GM23338 (cell line): ENCODE measurements around the gene DOK7. TPM values are rescaled to one million over a fixed set of nuclear protein-coding genes. Genes with fewer than 3 reads are reported as not detected.

Source experiments
- ATAC-seq: fragments of 200-7000 bp; cut with Tn5 transposase; 3 replicates; pipeline ENCODE4 v1.9.1; 2020
- DNase-seq: peaks from one replicate; pipeline ENCODE4 v3.0.0-alpha.2; 2015; ENCODE audit warnings: low spot score
- H2AFZ ChIP-seq: fragments of 200-600 bp; sonication (generic); 2 replicates; pipeline ENCODE4 v1.8.0; 2016; ENCODE audit warnings: antibody characterized with exemption, mild to moderate bottlenecking, moderate library complexity
- H3F3A ChIP-seq: fragments of 200-600 bp; sonication (generic); replicated peaks from 2 replicates; pipeline ENCODE4 v1.8.0; 2017; ENCODE audit warnings: antibody characterized with exemption, mixed run types, low read depth
- H3K27ac ChIP-seq: fragments of 200-600 bp; sonication (generic); 2 replicates; pipeline ENCODE4 v1.6.1; 2016; ENCODE audit warnings: low read depth
- H3K27me3 ChIP-seq: fragments of 200-600 bp; sonication (generic); 2 replicates; pipeline ENCODE4 v1.8.0; 2016; ENCODE audit warnings: mild to moderate bottlenecking, mixed run types, moderate library complexity; ENCODE audit not compliant: insufficient read depth
- H3K36me3 ChIP-seq: fragments of 200-600 bp; sonication (generic); 2 replicates; pipeline ENCODE4 v1.8.0; 2016; ENCODE audit warnings: mild to moderate bottlenecking; ENCODE audit not compliant: insufficient read depth
- H3K4me1 ChIP-seq: fragments of 200-600 bp; sonication (generic); 2 replicates; pipeline ENCODE4 v1.8.0; 2016; ENCODE audit warnings: mild to moderate bottlenecking, moderate library complexity; ENCODE audit not compliant: insufficient read depth
- H3K4me2 ChIP-seq: fragments of 200-600 bp; sonication (generic); 2 replicates; pipeline ENCODE4 v1.7.1; 2017; ENCODE audit warnings: mixed run types
- H3K4me3 ChIP-seq: fragments of 200-600 bp; sonication (generic); 2 replicates; pipeline ENCODE4 v1.6.1; 2016; ENCODE audit warnings: mixed run types
- H3K79me2 ChIP-seq: fragments of 200-600 bp; sonication (generic); replicated peaks from 2 replicates; pipeline ENCODE4 v1.8.0; 2017; ENCODE audit warnings: mild to moderate bottlenecking; ENCODE audit not compliant: insufficient read depth
- H3K9me2 ChIP-seq: fragments of 200-600 bp; sonication (generic); 2 replicates; pipeline ENCODE4 v1.8.0; 2017; ENCODE audit not compliant: insufficient read depth
- H4K20me1 ChIP-seq: fragments of 200-600 bp; sonication (generic); replicated peaks from 2 replicates; pipeline ENCODE4 v1.8.0; 2017; ENCODE audit warnings: mild to moderate bottlenecking; ENCODE audit not compliant: insufficient read depth
- H3K27ac Mint-ChIP-seq: 2 replicates; pipeline ENCODE4 v1.8.0; 2020; ENCODE audit warnings: inconsistent platforms, mild to moderate bottlenecking, moderate library complexity, mixed read lengths
- H3K27me3 Mint-ChIP-seq: 3 replicates; pipeline ENCODE4 v1.8.0; 2022; ENCODE audit warnings: low read depth, mild to moderate bottlenecking, moderate library complexity, mixed read lengths, inconsistent platforms; ENCODE audit not compliant: insufficient read depth, poor library complexity
- H3K36me3 Mint-ChIP-seq: 3 replicates; pipeline ENCODE4 v1.8.0; 2021; ENCODE audit warnings: low read depth, mild to moderate bottlenecking, inconsistent platforms, moderate library complexity, mixed read lengths
- H3K4me1 Mint-ChIP-seq: 3 replicates; pipeline ENCODE4 v1.8.0; 2020; ENCODE audit warnings: mild to moderate bottlenecking, inconsistent platforms, mixed read lengths
- H3K4me3 Mint-ChIP-seq: 3 replicates; pipeline ENCODE4 v1.8.0; 2021; ENCODE audit warnings: moderate library complexity, mild to moderate bottlenecking, inconsistent platforms, mixed read lengths
- H3K9me3 Mint-ChIP-seq: 3 replicates; pipeline ENCODE4 v1.8.0; 2020; ENCODE audit warnings: moderate library complexity, mild to moderate bottlenecking, inconsistent platforms, mixed read lengths
- CREB1 ChIP-seq: fragments of 250-450 bp; sonication (Bioruptor Pico); IDR thresholded peaks from 2 replicates; pipeline ENCODE4 v1.5.0; 2020; ENCODE audit warnings: low read depth, mild to moderate bottlenecking, moderate library complexity
- CTCF ChIP-seq, 2 experiments: fragments of 200-600 bp in 1 of 2; sonication (generic) in 1 of 2; conservative IDR thresholded peaks; 2 replicates each; pipeline versions ENCODE4 v1.5.1 to v1.6.1; 2016 to 2017; ENCODE audit warnings: antibody characterized with exemption in 2 of 2, low read depth in 2 of 2, mild to moderate bottlenecking in 2 of 2, moderate library complexity in 1 of 2
- ETS1 ChIP-seq: IDR thresholded peaks from 2 replicates; pipeline ENCODE4 v1.6.1; 2016; ENCODE audit warnings: antibody characterized with exemption
- EZH2 ChIP-seq: fragments of 200-600 bp; sonication (generic); IDR thresholded peaks from one replicate; pipeline ENCODE4 v1.8.0; 2017; ENCODE audit warnings: antibody characterized with exemption, mild to moderate bottlenecking, low read depth; ENCODE audit not compliant: unreplicated experiment
- EZH2phosphoT487 ChIP-seq: fragments of 200-600 bp; sonication (generic); IDR thresholded peaks from one replicate; pipeline ENCODE4 v1.8.1; 2018; ENCODE audit warnings: antibody characterized with exemption; ENCODE audit not compliant: unreplicated experiment
- JUNB ChIP-seq: IDR thresholded peaks from one replicate; pipeline ENCODE4 v1.6.1; 2016; ENCODE audit warnings: antibody characterized with exemption; ENCODE audit not compliant: unreplicated experiment
- NANOG ChIP-seq: IDR thresholded peaks from 2 replicates; pipeline ENCODE4 v1.6.1; 2016; ENCODE audit warnings: antibody characterized with exemption, borderline replicate concordance
- POLR2AphosphoS5 ChIP-seq: IDR thresholded peaks from 2 replicates; pipeline ENCODE4 v1.6.1; 2016; ENCODE audit warnings: antibody characterized with exemption, low read depth
- REST ChIP-seq: IDR thresholded peaks from one replicate; pipeline ENCODE4 v1.6.1; 2018; ENCODE audit warnings: antibody characterized with exemption; ENCODE audit not compliant: unreplicated experiment
- STAT1 ChIP-seq: IDR thresholded peaks from one replicate; pipeline ENCODE4 v1.6.1; 2016; ENCODE audit warnings: antibody characterized with exemption; ENCODE audit not compliant: unreplicated experiment
- ZNF114 ChIP-seq: fragments of 250-450 bp; sonication (Bioruptor Pico); IDR thresholded peaks from 2 replicates; pipeline ENCODE4 v1.5.0; 2020; ENCODE audit warnings: mild to moderate bottlenecking, moderate library complexity
- ZNF331 ChIP-seq: fragments of 250-450 bp; sonication (Bioruptor Pico); IDR thresholded peaks from 2 replicates; pipeline ENCODE4 v1.5.0; 2020; ENCODE audit warnings: low read depth, mild to moderate bottlenecking, moderate library complexity
- ZNF462 ChIP-seq: fragments of 250-450 bp; sonication (Bioruptor Pico); IDR thresholded peaks from 2 replicates; pipeline ENCODE4 v1.5.0; 2020; ENCODE audit warnings: mild to moderate bottlenecking, moderate library complexity
- polyA plus RNA-seq: library from polyadenylated mRNA; unstranded; fragments of >200 nt; fragmentation: Nextera tagmentation; extraction: Ambion mirVana; gene quantifications from 2 replicates; pipeline ENCODE4 v1.2.1, GENCODE V29; 2016
- total RNA-seq: library from RNA; depleted of rRNA; stranded (reverse); fragments of >200 nt; shearing (Covaris generic); gene quantifications from 2 replicates; pipeline ENCODE4 v1.2.3, GENCODE V29; 2014

Gene DOK7
- total and polyA plus RNA-seq, 2 experiments from 2014 or later, result 0.34 to 0.52 TPM

- peaks cover 8% of the 10 kb centered on the region for H3K9me3 Mint-ChIP-seq
- H3K36me3 Mint-ChIP-seq, result peaks cover 20% of the 10 kb centered on the region
- Histone ChIP-seq H3K4me2 (peak overlapping the region; percentile 96), H3K4me1 (peaks cover 12% of the 10 kb centered on the region; the same call in 1 of the 2 replicates), H3F3A (no peaks in the 10 kb centered on the region), H3K36me3 (no peaks in the 10 kb centered on the region), H3K79me2 (peaks cover 45% of the 10 kb centered on the region), H3K27ac (no peak overlapping the region), H2AFZ (no peak overlapping the region), H4K20me1 (peaks cover 30% of the 10 kb centered on the region), H3K9me2 (no peaks in the 10 kb centered on the region), H3K27me3 (peaks cover 20% of the 10 kb centered on the region), H3K4me3 (peak overlapping the region; percentile 91)
- TF ChIP-seq ZNF114 (CRISPR knock-in tag) (no peak), JUNB (no peak), ZNF331 (CRISPR knock-in tag) (no peak), CREB1 (CRISPR knock-in tag) (no peak), POLR2AphosphoS5 (no peak), EZH2 (no peak), REST (no peak), EZH2phosphoT487 (no peak), CTCF (conservative IDR thresholded peaks at IDR 0.05; ENCODE audit: low read depth in 2 of 2) (no peak), ZNF462 (CRISPR knock-in tag) (no peak), STAT1 (no peak), ETS1 (no peak), NANOG (no peak)
- peaks cover 35% of the 10 kb centered on the region for H3K27me3 Mint-ChIP-seq
- ATAC-seq (no peak; the same call in 2 of the 3 replicates), DNase-seq (no peak)
- H3K4me1 Mint-ChIP-seq, result peaks cover 21% of the 10 kb centered on the region
- peak overlapping the region; percentile 99 for H3K4me3 Mint-ChIP-seq
- H3K27ac Mint-ChIP-seq, result no peak overlapping the region
Observed at GRCh38 chr4:3531318-3531878, 68.3 kb downstream of the DOK7 start.
